ENCODE measurements around the gene SCARF1.
"Not testable (repeated sequence)": the region's sequence is repeated elsewhere in the genome, so short reads cannot be mapped to it uniquely, and the experiment has no call there.

GRCh38 chr17:1663934-1664333 is 18.4 kb upstream of the SCARF1 start:
- TF ChIP-seq POLR2A (IDR thresholded peaks at IDR 0.05; ENCODE audit: low read length); GATA1 (IDR thresholded peaks at IDR 0.05; ENCODE audit: low read depth, low read length): not testable (repeated sequence)
